Stimulated activated naive CD8-positive, alpha-beta T cell treated with anti-CD3 and anti-CD28 coated beads, Interleukin-15, amount 100 ng/mL, for 72 hours (primary cell): ENCODE measurements around the gene KIF24.
A peak's percentile ranks its signal among the peaks of the same experiment; 100 is the strongest.

Experiments used
- ATAC-seq: fragments of 150-1000 bp; cut with Tn5 transposase; 2 replicates; pipeline ENCODE4 v1.10.0; 2021; ENCODE audit warnings: mild to moderate bottlenecking, moderate library complexity
- DNase-seq, 2 donors: peaks; one replicate each; pipeline ENCODE4 v3.0.0; 2021 to 2022
- H3K27ac Mint-ChIP-seq, 2 donors: one replicate each; pipeline ENCODE4 v1.8.0; 2022; ENCODE audit warnings: mild to moderate bottlenecking in 2 of 2, mixed read lengths in 2 of 2, moderate library complexity in 2 of 2
- H3K27me3 Mint-ChIP-seq: one replicate; pipeline ENCODE4 v1.8.0; 2022; ENCODE audit warnings: mixed read lengths
- H3K4me1 Mint-ChIP-seq: one replicate; pipeline ENCODE4 v1.8.0; 2022; ENCODE audit warnings: mild to moderate bottlenecking, mixed read lengths
- H3K4me3 Mint-ChIP-seq, 2 donors: one replicate each; pipeline ENCODE4 v1.8.0; 2022; ENCODE audit warnings: mild to moderate bottlenecking in 2 of 2, mixed read lengths in 2 of 2, moderate library complexity in 1 of 2
- H3K9me3 Mint-ChIP-seq, 2 donors: one replicate each; pipeline ENCODE4 v1.8.0; 2022; ENCODE audit warnings: mixed read lengths in 2 of 2

Gene KIF24

DNA sequence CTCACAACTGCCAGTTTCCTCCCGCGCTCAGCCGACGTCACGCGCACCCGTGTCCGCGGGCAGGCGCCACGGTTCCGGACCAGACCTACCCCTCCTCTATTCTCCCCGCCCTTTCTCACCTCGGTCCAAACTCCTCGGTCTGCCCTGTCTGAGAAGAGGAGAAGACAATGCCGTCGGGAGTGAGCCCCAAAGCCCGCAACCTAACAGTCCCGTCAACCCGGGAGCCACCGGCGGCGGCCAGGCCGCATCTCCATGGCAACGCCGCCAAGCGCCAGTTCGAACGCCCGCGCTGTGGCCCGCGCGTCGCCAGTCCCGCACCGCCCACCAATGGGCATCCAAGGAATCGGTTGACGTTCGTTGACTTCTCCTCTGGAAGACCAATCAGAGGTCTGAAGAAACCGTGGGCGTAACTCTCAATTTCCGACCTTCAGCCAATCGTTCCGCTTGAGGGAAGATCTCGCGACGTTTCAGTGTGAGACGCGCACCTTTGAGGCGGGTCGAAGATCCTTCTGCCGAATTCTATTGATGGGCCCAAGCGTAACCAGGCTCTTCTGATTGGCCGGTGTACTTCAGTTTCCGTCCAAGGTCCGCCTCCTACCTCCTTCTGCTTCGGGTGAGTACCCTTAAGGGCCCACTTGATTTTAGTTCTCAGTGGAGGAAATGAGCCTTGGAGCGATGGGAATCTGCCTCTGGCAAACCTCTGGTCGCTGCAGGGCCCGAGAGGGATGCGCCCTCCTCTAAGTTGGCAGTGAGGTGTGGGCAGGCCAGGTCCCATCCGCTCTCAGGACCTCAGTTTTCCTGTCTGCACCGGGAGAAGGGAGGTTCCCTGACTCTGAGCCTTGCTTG lies at the start of gene KIF24, which contains the start of gene NUDT2:
KIF24 (minus strand) TSS at position 282 of the 846 bp plus-strand sequence. CDS start 17,922 bp downstream, outside the sequence.
NUDT2 (plus strand) TSS at position 583 of the 846 bp plus-strand sequence. CDS start 9,471 bp downstream, outside the sequence.
- Mint-ChIP-seq H3K27ac (peak within 1 kb of the TSS; percentile 99 to 100), H3K27me3 (no peaks in the 10 kb centered on the region), H3K4me1 (peaks cover 38% of the 10 kb centered on the region), H3K9me3 (no peaks in the 10 kb centered on the region), H3K4me3 (peak within 1 kb of the TSS; percentile 96 to 97)
- ATAC-seq (peak; percentile 97), DNase-seq (peak; percentile 95 to 98)

- Mint-ChIP-seq H3K27ac (no peak overlapping the region), H3K4me1 (peaks cover 58% of the 10 kb centered on the region), H3K9me3 (no peaks in the 10 kb centered on the region), H3K4me3 (no peak overlapping the region), H3K27me3 (peaks cover 8% of the 10 kb centered on the region)
- peak in 1 of 2 donors; percentile 4 for DNase-seq
- ATAC-seq = no peak
These were observed 49.5 kb upstream of the KIF24 start for GRCh38 chr9:34378376-34379060.

DNA sequence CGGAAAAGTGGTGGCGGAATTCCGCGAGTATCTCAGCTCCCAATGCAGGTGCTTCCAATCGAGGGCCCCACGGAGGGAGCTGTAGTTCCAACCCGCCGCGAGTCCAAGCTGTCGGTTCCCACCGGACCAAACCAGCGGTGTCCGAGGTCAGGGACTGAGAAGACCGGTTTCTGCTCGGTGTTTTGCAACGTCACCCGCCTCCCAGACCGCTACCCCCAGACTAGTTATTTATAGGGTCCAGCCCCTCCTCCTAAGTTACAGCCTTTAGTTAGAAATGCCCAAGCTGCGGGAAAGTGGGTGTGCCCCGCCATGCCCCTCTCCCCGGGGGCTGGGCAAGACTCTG lies 48.3 kb upstream of the KIF24 start:
- H3K27ac Mint-ChIP-seq = peak overlapping the region in 1 of 2 donors; percentile 69
- DNase-seq = no peak
- H3K4me1 Mint-ChIP-seq = peaks cover 58% of the 10 kb centered on the region
- peak overlapping the region; percentile 89 to 93 for H3K4me3 Mint-ChIP-seq
- ATAC-seq = no peak
- no peaks in the 10 kb centered on the region for H3K9me3 Mint-ChIP-seq
- H3K27me3 Mint-ChIP-seq = peaks cover 8% of the 10 kb centered on the region

DNA sequence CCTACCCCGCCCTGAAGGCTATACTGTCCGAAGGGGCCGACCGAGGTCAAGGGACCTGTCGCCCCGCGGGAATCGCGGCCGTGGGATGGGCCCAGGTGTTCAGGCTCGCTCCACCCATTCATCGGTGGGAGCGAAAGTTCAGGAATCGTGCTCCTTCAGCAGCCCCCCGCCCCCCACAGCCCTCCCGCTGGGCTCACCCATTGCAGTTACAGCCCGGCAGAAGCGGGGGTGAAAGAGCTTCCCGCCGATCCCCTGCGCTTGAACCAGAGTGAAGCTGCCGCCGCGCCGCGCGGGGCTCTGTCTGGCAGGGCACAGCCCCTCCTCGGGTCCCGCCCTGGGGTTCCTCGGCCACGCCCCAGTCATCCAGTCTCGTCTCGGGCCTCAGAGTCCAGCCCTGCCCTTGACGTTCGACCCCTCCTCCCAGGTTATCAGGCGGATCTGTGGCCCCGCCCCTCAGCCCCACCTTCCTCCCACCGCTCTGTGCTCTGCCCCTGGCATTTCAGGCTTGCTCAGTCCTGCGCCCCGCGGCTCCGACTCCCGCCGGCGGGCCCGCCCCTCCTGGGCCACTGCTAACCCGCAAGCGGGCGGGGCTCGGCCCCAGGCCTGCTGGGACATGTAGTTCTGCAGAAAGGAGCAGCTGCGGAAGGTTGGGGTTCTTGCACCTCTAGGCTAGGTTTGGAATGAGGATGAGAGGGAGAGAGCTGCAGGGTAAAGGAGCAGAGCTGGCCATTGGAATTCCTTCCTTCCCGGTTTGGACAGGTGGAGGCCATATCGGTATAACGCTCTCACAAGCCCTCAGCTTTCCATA lies 47.7 kb upstream of the KIF24 start, which contains the start of gene MYORG:
MYORG (minus strand) TSS at position 303 of the 808 bp plus-strand sequence. CDS start 3,955 bp downstream, outside the sequence.
- Mint-ChIP-seq H3K27me3 (peaks cover 8% of the 10 kb centered on the region), H3K4me3 (peak within 1 kb of the TSS; percentile 89 to 93), H3K27ac (peak within 1 kb of the TSS in 1 of 2 donors; percentile 69), H3K4me1 (peaks cover 58% of the 10 kb centered on the region), H3K9me3 (no peaks in the 10 kb centered on the region)
- peak; percentile 96 to 97 for DNase-seq
- ATAC-seq = peak; percentile 87

DNA sequence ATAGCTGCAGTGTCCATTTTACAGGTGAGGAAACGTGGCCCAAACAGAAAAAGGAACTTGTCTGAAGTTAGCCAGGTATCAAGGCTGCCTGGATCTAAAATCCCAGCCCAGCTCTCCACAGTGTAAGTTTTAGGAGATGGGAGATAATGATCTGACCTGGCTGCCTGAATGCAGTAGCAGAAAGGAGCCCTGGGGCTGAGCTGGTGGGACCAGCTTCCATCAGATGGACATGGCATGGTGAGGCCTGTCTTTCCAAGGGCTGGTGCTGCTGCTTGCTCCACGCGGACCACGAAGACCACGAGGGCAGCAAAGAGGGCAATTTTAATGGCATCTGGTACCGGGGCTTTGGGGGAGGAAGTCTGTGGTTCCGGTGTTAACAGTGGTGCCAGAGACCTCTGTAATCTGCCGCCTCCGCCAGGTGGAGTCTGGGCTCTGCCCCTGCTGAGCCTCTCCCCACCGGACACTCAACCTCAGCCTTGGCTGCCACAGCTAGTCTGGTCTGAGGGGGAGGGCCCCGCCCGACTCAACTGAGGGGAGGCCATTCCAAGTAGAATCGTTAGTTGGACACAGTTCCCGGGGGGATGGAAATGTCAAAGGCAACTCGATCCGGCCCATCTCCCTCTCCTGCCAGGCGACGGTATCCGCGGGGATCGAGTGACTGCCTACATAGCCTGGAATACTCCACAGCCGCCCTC lies 47.0 kb upstream of the KIF24 start:
- H3K27me3 Mint-ChIP-seq = peaks cover 8% of the 10 kb centered on the region
- peak overlapping the region; percentile 89 to 93 for H3K4me3 Mint-ChIP-seq
- H3K27ac Mint-ChIP-seq = peak overlapping the region in 1 of 2 donors; percentile 61
- peak; percentile 51 for ATAC-seq
- H3K9me3 Mint-ChIP-seq = no peaks in the 10 kb centered on the region
- peaks cover 52% of the 10 kb centered on the region for H3K4me1 Mint-ChIP-seq
- DNase-seq = peak; percentile 55 to 64

GRCh38 chr9:34374905-34375552 lies 46.0 kb upstream of the KIF24 start:
- Mint-ChIP-seq H3K4me3 (peak overlapping the region; percentile 21 to 93), H3K4me1 (peaks cover 42% of the 10 kb centered on the region), H3K27ac (no peak overlapping the region), H3K9me3 (no peaks in the 10 kb centered on the region), H3K27me3 (peaks cover 8% of the 10 kb centered on the region)
- no peak for ATAC-seq
- DNase-seq = no peak

GRCh38 chr9:34374339-34374738 lies 45.3 kb upstream of the KIF24 start:
- no peaks in the 10 kb centered on the region for H3K9me3 Mint-ChIP-seq
- peaks cover 8% of the 10 kb centered on the region for H3K27me3 Mint-ChIP-seq
- DNase-seq (no peak), ATAC-seq (no peak)
- no peak overlapping the region for H3K27ac Mint-ChIP-seq
- no peak overlapping the region for H3K4me3 Mint-ChIP-seq
- peaks cover 35% of the 10 kb centered on the region for H3K4me1 Mint-ChIP-seq

DNA sequence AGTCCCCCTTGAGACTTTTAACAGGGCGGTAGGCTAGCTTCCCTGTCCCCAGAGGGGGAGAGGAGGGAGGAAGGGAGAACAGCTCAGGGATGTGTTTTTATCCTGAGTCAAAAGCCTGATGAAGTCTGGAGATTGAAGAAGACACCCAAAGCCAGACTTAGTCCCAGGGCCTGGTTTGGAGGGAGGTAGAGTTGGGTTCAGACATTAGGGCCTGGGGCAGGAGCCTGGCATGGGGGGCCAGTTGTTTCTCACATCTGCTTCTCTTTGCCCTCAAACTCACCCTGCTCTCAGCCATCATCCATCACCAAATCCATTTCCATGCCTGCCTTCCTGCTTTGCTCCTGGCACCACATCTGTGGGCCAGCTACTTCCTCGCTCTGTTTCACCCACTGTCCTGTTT lies 44.7 kb upstream of the KIF24 start:
- no peak for ATAC-seq
- DNase-seq = no peak
- Mint-ChIP-seq H3K9me3 (peaks cover 0 to under 1% of the 10 kb centered on the region in 2 donors), H3K27me3 (peaks cover 7% of the 10 kb centered on the region), H3K4me3 (no peak overlapping the region), H3K4me1 (peaks cover 31% of the 10 kb centered on the region), H3K27ac (no peak overlapping the region)

DNA sequence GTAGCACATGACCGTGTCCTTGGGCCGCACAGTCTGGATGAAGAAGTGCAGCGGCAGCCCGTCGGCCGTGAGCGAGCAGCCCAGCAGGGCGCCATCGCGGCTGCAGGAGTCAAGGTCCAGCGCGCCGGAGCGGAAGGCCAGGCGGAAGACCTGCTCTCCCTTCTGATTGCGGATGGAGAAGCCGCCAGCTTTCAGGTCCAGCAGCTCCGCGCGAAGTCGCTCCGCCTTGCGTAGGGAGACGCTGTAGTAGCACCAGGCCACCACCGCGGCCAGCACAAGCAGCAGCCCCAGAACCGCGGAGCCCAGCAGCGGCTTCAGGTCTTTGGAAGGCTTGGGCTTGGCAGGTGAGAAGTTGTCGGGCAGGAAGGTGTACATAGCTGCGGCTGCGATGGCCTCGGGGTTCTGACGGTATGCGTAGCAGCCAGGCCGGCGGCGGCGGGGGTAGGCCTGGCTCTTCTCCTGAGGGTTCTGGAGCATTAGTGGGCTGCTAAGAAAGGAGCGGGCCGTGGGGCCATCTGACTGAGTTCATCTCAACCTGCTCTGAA lies 43.5 kb upstream of the KIF24 start:
- Mint-ChIP-seq H3K4me1 (peaks cover 24% of the 10 kb centered on the region), H3K4me3 (no peak overlapping the region), H3K27me3 (no peaks in the 10 kb centered on the region), H3K27ac (no peak overlapping the region), H3K9me3 (peaks cover 5 to 6% of the 10 kb centered on the region in 2 donors)
- DNase-seq = no peak
- no peak for ATAC-seq

- peaks cover 20% of the 10 kb centered on the region for H3K4me1 Mint-ChIP-seq
- H3K9me3 Mint-ChIP-seq = peaks cover 5 to 12% of the 10 kb centered on the region in 2 donors
- H3K27ac Mint-ChIP-seq = peak overlapping the region in 1 of 2 donors; percentile 45
- no peak for ATAC-seq
- no peak for DNase-seq
- H3K27me3 Mint-ChIP-seq = no peaks in the 10 kb centered on the region
- no peak overlapping the region for H3K4me3 Mint-ChIP-seq
These were observed 42.9 kb upstream of the KIF24 start for GRCh38 chr9:34371886-34372466.

DNA sequence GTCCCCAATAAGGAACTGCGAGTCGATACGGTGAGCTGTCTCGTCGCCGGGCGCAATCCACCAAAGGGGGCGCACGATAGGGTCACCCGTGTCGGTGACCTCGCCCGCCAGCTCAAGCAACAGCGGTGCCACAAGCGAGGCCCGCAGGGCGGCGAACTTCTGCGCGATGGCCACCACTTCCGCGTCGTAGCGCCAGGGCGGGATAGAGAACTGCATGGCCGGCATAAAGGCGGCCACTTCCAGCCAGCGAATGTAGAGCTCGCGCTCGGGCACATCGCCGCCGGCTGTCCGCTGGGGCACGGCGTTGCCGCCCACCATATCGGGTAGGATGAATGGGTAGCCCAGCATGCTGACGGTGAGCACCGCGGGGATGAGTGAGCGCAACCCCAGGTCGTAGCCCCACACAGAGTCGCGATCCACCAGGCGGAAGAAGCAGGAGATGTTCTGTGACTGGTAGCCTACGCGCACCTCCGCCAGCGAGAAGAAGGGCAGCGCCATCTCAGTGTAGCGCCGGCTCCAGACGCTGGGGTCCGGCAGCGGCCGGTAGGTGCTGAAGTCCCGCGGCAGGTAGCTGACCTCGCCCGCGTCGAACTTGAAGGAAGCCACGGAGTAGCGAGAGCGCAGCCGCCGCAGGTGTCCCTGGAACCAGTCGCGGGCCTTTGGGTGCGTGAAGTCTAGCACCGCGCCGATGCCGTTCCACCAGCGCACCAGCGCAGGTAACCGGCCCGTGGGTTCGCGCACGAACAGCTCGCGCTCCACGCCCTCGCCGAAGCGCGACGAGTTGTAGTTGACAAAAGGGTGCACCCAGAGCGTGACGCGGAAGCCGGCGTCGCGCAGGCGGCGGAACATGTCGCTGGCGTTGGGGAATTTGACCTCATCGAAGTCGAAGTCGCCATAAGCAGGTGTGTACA lies 42.2 kb upstream of the KIF24 start:
- ATAC-seq (peak; percentile 43), DNase-seq (no peak)
- Mint-ChIP-seq H3K27me3 (no peaks in the 10 kb centered on the region), H3K27ac (no peak overlapping the region), H3K9me3 (peaks cover 10 to 16% of the 10 kb centered on the region in 2 donors), H3K4me1 (peaks cover 17% of the 10 kb centered on the region), H3K4me3 (peak overlapping the region; percentile 25 to 51)

DNA sequence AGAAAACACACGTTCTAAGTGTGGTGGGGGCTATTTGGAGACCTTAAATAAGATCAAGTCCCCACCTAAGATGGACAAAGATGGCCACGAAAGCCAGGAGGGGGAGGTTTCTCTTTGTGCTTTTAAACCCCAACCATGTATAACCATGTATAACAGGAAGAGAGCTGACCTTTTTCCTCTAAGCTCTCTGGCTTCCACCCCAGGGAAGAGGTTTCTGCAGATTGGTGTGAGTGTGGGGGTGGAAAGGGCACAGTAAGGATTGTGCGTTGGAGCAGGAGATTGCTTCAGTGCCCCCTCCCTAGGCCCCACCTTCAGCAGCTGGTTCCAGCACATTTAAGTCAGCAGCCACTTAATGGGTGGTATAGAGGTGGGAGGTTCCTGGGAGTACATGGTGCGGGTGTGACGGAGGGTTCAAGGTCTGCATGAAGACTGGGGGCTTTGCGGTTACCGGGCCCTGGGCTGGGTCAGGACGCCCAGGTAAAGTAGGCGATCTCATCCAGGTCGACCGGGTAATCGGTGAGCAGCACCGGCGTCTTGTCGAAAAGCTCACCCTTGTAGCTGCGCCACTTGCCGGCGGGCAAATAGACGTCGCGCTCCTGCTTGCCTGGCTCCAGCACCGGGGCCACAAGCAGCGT lies 41.4 kb upstream of the KIF24 start:
- peaks cover 9% of the 10 kb centered on the region for H3K4me1 Mint-ChIP-seq
- no peak for ATAC-seq
- no peak for DNase-seq
- H3K4me3 Mint-ChIP-seq = peak overlapping the region in 1 of 2 donors; percentile 51
- H3K27me3 Mint-ChIP-seq = no peaks in the 10 kb centered on the region
- no peak overlapping the region for H3K27ac Mint-ChIP-seq
- peaks cover 10 to 16% of the 10 kb centered on the region in 2 donors for H3K9me3 Mint-ChIP-seq

DNA sequence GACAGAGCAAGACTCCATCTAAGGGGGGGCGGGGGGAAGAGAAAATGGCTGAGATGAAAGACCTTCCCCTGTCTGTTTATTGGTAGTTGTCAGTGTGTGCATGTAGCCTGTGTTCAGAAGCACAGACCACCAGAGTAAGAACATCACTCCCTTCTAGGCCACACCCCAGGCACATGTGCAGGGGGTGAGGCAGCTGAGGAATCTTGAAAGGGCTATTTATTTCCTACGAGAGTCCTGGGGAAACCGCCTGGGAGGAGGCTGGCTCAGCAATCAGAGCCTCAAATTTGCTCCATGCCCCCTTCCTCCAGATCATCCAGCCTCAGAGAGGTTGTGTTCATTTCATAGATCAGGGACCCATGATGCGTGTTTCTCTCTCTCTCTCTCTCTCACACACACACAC lies 40.6 kb upstream of the KIF24 start:
- ATAC-seq (no peak), DNase-seq (no peak)
- H3K27ac Mint-ChIP-seq = no peak overlapping the region
- H3K9me3 Mint-ChIP-seq = peaks cover 10 to 16% of the 10 kb centered on the region in 2 donors
- no peaks in the 10 kb centered on the region for H3K27me3 Mint-ChIP-seq
- H3K4me1 Mint-ChIP-seq = peaks cover 3% of the 10 kb centered on the region
- no peak overlapping the region for H3K4me3 Mint-ChIP-seq
